ENCODE data around the gene TCF4.

TCF4 gene

DNA sequence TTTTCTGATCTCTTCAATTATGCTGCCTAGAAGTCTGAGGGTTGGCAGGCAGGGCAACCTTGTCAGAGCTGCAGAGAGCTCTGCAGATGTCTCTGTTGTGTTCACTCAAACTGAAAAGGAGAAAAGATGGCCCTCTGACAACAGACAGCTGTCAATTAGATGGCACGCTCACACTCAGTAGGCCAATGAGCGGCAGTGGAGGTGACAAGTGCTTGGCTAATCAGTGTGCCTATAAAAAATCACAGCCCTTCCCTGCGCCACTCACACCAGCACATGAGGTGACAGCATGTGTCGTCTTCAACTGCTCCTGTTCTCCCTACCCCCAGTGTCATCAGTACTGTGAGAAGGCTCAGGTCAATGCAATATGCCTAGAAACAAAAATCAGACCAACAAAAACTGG is 203.9 kb downstream of the TCF4 start:
- Histone ChIP-seq H3K9ac (ENCODE audit: low read depth, low read length) (no peak overlapping the region), H3K4me1 (ENCODE audit: control insufficient read depth, insufficient read depth, low read length) (no peaks in the 10 kb centered on the region), H3K9me3 (ENCODE audit: control insufficient read depth, insufficient read depth, low read length) (peaks cover 6% of the 10 kb centered on the region), H3K36me3 (ENCODE audit: control insufficient read depth, insufficient read depth, low read length) (no peaks in the 10 kb centered on the region), H3K27me3 (ENCODE audit: control insufficient read depth, insufficient read depth, low read length) (no peaks in the 10 kb centered on the region), H3K4me3 (ENCODE audit: low read depth, low read length) (no peak overlapping the region)

DNA sequence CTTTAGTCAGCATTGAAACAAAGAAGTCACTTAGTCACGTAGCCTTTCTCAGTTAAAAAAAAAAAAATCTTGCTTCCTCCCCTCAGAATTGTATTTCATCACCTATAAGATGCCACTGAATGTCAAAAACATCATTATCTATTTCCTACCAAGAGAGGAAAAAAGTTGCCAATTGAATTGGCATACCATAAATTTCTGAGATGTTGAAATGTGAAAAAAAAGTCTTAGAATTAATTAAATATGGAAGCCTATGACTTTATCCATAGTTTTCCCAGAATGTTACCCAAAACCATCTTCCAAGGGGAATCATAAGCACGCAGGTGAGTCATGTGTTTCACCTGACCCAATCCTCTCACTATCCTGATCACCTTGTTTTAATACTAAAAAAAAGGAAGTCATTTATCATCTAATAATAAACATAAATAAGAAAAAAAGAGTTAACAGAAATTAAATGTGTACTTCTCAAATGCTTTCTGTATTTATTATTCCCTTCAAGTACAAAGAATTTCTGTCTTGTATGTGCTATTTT is 205.7 kb downstream of the TCF4 start:
- Histone ChIP-seq H3K9me3 (ENCODE audit: control insufficient read depth, insufficient read depth, low read length) (peaks cover 6% of the 10 kb centered on the region), H3K4me1 (ENCODE audit: control insufficient read depth, insufficient read depth, low read length) (no peaks in the 10 kb centered on the region), H3K36me3 (ENCODE audit: control insufficient read depth, insufficient read depth, low read length) (no peaks in the 10 kb centered on the region), H3K27me3 (ENCODE audit: control insufficient read depth, insufficient read depth, low read length) (no peaks in the 10 kb centered on the region), H3K9ac (ENCODE audit: low read depth, low read length) (no peak overlapping the region), H3K4me3 (ENCODE audit: low read depth, low read length) (no peak overlapping the region)

DNA sequence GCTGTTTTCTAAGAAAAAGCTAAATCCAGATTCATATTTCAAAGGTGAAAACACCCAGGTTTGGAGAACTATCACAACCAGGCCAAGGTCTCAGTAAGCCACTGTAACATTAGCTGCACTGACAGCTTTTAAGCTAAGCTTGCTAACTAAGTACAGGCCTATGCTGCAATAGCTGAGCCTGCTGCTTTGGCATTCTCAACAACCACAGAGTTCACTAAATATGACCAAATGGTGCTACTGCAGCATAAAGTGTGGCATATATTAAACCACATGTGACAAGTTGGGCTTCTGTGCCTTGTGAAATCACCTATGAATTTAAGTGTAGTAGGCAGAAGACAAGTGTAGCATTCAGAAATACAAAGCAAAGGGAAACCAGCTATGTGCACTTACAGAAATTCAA is 206.7 kb downstream of the TCF4 start:
- Histone ChIP-seq H3K4me3 (ENCODE audit: low read depth, low read length) (no peak overlapping the region), H3K36me3 (ENCODE audit: control insufficient read depth, insufficient read depth, low read length) (no peaks in the 10 kb centered on the region), H3K9me3 (ENCODE audit: control insufficient read depth, insufficient read depth, low read length) (peaks cover 6% of the 10 kb centered on the region), H3K27me3 (ENCODE audit: control insufficient read depth, insufficient read depth, low read length) (no peaks in the 10 kb centered on the region), H3K9ac (ENCODE audit: low read depth, low read length) (no peak overlapping the region), H3K4me1 (ENCODE audit: control insufficient read depth, insufficient read depth, low read length) (no peaks in the 10 kb centered on the region)

DNA sequence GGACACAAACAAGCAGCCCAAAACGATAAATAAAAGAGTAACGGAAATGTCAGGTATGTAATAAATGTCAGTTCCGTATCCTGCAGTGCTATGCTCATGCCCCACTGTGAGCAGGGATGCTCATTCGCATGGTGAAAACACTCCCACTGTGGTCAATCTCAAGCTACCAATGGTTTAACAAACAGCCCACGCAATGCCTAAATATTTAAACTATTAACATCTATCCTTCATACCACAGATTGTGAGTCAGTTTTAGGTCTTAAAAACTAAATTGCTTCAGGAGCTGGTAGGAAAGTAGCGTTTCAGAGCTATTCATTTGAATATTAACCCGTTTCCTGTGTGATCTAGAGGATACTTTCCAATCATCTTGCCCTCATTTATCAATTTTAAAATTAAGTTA is 207.4 kb downstream of the TCF4 start:
- Histone ChIP-seq H3K9me3 (ENCODE audit: control insufficient read depth, insufficient read depth, low read length) (peaks cover 6% of the 10 kb centered on the region), H3K9ac (ENCODE audit: low read depth, low read length) (no peak overlapping the region), H3K27me3 (ENCODE audit: control insufficient read depth, insufficient read depth, low read length) (no peaks in the 10 kb centered on the region), H3K36me3 (ENCODE audit: control insufficient read depth, insufficient read depth, low read length) (no peaks in the 10 kb centered on the region), H3K4me1 (ENCODE audit: control insufficient read depth, insufficient read depth, low read length) (no peaks in the 10 kb centered on the region), H3K4me3 (ENCODE audit: low read depth, low read length) (no peak overlapping the region)

DNA sequence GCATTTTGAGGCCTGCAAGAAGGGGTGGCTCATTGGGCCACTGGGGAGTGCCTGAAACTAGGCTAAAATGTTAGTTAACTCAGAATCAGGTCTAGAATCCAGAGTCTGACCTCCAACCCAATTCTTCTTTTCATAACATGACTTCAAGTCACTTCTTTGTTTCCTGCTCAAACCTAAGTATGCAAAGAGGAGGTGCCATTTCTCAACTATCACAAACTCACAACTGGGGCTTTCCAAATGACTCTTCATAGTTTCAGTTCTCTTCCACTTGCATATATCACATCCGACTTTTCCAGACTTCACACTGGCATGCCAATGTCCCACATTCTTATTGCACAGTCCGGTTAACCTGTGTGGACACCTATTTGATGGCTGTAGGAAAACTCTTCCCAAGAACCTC is 211.6 kb downstream of the TCF4 start:
- Histone ChIP-seq H3K9me3 (ENCODE audit: control insufficient read depth, insufficient read depth, low read length) (no peaks in the 10 kb centered on the region), H3K4me3 (ENCODE audit: low read depth, low read length) (no peak overlapping the region), H3K9ac (ENCODE audit: low read depth, low read length) (no peak overlapping the region), H3K4me1 (ENCODE audit: control insufficient read depth, insufficient read depth, low read length) (no peaks in the 10 kb centered on the region), H3K36me3 (ENCODE audit: control insufficient read depth, insufficient read depth, low read length) (no peaks in the 10 kb centered on the region), H3K27me3 (ENCODE audit: control insufficient read depth, insufficient read depth, low read length) (no peaks in the 10 kb centered on the region)

DNA sequence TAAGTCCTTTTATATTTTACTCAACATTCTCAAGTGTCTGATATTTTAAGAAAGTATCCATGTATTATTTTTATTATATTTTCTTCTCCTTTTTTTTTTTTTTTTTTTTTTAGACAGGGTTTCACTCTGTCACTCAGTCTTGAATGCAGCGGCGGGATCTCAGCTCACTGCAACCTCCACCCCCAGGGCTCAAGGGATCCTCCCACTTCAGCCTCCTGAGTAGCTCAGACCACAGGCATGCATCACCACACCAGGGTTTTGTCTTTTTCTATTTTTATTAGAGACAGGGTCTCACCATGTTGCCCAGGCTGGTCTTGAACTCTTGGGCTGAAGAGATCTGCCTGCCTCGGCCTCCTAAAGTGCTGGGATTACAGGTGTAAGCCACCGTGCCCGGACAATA is 212.1 kb downstream of the TCF4 start:
- no peak overlapping the region for H3K4me3 ChIP-seq (ENCODE audit: low read depth, low read length)
- no peaks in the 10 kb centered on the region for H3K36me3 ChIP-seq (ENCODE audit: control insufficient read depth, insufficient read depth, low read length)
- H3K9me3 ChIP-seq (ENCODE audit: control insufficient read depth, insufficient read depth, low read length) = no peaks in the 10 kb centered on the region
- no peaks in the 10 kb centered on the region for H3K27me3 ChIP-seq (ENCODE audit: control insufficient read depth, insufficient read depth, low read length)
- H3K4me1 ChIP-seq (ENCODE audit: control insufficient read depth, insufficient read depth, low read length) = no peaks in the 10 kb centered on the region
- no peak overlapping the region for H3K9ac ChIP-seq (ENCODE audit: low read depth, low read length)

DNA sequence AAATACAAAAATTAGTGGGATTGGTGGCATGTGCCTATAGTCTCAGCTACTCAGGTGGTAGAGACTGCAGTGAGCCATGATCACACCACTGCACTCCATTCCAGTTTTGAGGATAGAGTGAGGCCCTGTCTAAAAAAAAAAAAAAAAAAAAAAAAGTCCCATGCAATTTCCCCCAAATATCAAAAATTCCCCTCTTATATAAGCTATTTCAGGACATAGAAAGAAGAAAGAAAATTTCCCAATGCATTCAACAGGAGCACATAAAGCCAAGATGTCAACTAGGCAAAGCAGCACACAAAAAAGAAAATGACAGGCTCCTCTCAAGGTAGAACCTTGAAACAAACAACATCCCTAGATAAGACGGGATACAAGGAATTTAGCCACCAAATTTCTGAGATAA is 213.3 kb downstream of the TCF4 start:
- H3K4me1 ChIP-seq (ENCODE audit: control insufficient read depth, insufficient read depth, low read length) = no peaks in the 10 kb centered on the region
- H3K4me3 ChIP-seq (ENCODE audit: low read depth, low read length) = no peak overlapping the region
- no peaks in the 10 kb centered on the region for H3K9me3 ChIP-seq (ENCODE audit: control insufficient read depth, insufficient read depth, low read length)
- no peaks in the 10 kb centered on the region for H3K27me3 ChIP-seq (ENCODE audit: control insufficient read depth, insufficient read depth, low read length)
- H3K9ac ChIP-seq (ENCODE audit: low read depth, low read length) = no peak overlapping the region
- no peaks in the 10 kb centered on the region for H3K36me3 ChIP-seq (ENCODE audit: control insufficient read depth, insufficient read depth, low read length)

DNA sequence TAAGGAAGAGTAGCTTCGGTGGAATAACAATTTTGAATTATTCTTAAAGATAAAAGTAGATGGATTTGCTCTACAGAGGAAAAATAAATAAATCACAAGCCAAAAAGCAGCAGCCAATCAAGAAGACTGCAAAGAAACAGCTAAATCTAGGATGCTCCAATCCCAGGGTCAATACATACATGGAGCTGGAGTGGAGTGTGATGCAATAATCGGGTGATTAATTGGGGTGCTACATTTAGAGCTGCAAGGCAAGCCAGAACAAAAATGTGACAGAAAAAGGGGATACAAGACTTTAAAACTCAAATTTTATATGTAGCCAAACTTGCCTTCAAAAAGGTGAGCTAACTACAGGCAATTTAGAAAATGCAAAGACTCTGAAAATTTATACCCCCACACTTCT is 215.8 kb downstream of the TCF4 start:
- Histone ChIP-seq H3K9ac (ENCODE audit: low read depth, low read length) (no peak overlapping the region), H3K9me3 (ENCODE audit: control insufficient read depth, insufficient read depth, low read length) (no peaks in the 10 kb centered on the region), H3K36me3 (ENCODE audit: control insufficient read depth, insufficient read depth, low read length) (no peaks in the 10 kb centered on the region), H3K4me1 (ENCODE audit: control insufficient read depth, insufficient read depth, low read length) (no peaks in the 10 kb centered on the region), H3K4me3 (ENCODE audit: low read depth, low read length) (no peak overlapping the region), H3K27me3 (ENCODE audit: control insufficient read depth, insufficient read depth, low read length) (no peaks in the 10 kb centered on the region)

DNA sequence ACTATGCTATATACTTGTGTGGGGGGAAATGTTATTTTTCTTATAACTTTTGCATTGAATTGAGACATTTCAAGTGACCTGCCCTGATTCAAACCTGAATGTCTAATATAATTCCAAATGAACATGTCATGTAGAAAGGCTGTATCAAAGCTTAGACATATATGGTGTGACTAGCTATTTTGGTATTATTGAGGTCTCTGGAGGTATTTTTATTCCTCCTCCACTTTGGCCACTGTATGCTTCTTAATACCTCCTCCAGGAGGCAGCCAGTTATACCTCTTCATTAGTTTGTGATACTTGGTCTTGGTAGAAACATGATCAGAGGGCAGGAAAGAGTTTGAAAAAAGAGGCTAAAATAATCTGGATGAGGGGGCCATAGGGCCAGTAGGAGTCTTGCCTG is 217.1 kb downstream of the TCF4 start:
- Histone ChIP-seq H3K27me3 (ENCODE audit: control insufficient read depth, insufficient read depth, low read length) (no peaks in the 10 kb centered on the region), H3K36me3 (ENCODE audit: control insufficient read depth, insufficient read depth, low read length) (no peaks in the 10 kb centered on the region), H3K9ac (ENCODE audit: low read depth, low read length) (no peak overlapping the region), H3K4me3 (ENCODE audit: low read depth, low read length) (no peak overlapping the region), H3K9me3 (ENCODE audit: control insufficient read depth, insufficient read depth, low read length) (no peaks in the 10 kb centered on the region), H3K4me1 (ENCODE audit: control insufficient read depth, insufficient read depth, low read length) (no peaks in the 10 kb centered on the region)

DNA sequence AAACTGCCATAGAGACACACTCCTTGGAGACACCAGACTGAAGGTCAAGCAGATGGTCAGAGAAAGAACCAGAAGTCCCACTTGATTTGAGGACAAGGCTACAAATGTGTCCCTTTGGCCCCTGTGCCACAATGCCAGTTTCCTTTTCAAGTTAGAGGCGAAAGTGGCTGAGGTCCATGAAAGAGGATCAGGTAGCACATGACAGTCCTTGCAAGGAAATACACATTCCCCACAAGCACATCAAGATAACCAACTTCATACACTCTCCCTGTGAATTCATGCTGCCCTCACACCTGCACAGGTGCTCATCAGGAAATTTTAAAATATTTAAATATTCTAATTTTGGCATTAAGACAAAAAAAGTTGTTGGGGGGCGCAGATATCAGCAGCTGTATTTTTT is 218.6 kb downstream of the TCF4 start:
- Histone ChIP-seq H3K9ac (ENCODE audit: low read depth, low read length) (no peak overlapping the region), H3K9me3 (ENCODE audit: control insufficient read depth, insufficient read depth, low read length) (no peaks in the 10 kb centered on the region), H3K4me3 (ENCODE audit: low read depth, low read length) (no peak overlapping the region), H3K4me1 (ENCODE audit: control insufficient read depth, insufficient read depth, low read length) (no peaks in the 10 kb centered on the region), H3K27me3 (ENCODE audit: control insufficient read depth, insufficient read depth, low read length) (no peaks in the 10 kb centered on the region), H3K36me3 (ENCODE audit: control insufficient read depth, insufficient read depth, low read length) (no peaks in the 10 kb centered on the region)

DNA sequence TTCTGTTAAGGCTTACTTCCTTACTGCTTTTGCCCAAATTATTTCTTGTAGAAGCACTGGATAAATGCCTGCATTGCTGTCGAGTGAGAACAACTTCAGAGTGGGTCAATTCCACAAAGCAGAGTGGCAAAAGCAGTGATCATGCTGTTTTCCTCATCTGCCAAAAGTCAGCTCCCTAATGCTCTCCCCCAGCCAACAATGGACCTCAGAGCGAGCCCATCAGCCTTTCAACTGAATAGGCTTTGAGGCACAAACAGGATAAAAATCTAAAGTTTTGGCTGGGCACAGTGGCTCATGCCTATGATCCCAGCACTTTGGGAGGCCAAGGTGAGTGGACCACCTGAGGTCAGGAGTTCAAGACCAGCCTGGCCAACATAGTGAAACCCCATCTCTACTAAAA is 222.7 kb downstream of the TCF4 start:
- Histone ChIP-seq H3K27me3 (ENCODE audit: control insufficient read depth, insufficient read depth, low read length) (no peaks in the 10 kb centered on the region), H3K36me3 (ENCODE audit: control insufficient read depth, insufficient read depth, low read length) (no peaks in the 10 kb centered on the region), H3K9me3 (ENCODE audit: control insufficient read depth, insufficient read depth, low read length) (no peaks in the 10 kb centered on the region), H3K4me1 (ENCODE audit: control insufficient read depth, insufficient read depth, low read length) (peaks cover 2% of the 10 kb centered on the region), H3K9ac (ENCODE audit: low read depth, low read length) (no peak overlapping the region), H3K4me3 (ENCODE audit: low read depth, low read length) (no peak overlapping the region)

DNA sequence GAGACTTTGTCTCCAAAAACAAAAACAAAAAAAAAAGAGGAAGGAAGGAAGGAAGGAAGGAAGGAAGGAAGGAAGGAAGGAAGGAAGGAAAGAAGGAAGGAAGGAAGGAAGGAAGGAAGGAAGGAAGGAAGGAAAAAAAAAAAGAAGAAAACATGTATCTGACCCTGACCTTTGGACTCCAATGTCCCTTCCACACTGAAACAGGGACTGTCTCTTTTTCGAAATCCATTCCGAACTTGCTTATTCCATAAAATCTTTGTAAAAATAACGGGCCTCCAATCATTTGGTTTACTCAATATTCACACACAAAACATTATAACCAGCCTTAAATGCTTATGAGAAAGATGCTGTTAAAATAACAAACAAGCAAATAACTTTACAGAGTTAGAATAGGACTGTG is 225.7 kb downstream of the TCF4 start:
- H3K4me1 ChIP-seq (ENCODE audit: control insufficient read depth, insufficient read depth, low read length) = peaks cover 6% of the 10 kb centered on the region
- H3K9ac ChIP-seq (ENCODE audit: low read depth, low read length) = no peak overlapping the region
- H3K4me3 ChIP-seq (ENCODE audit: low read depth, low read length) = no peak overlapping the region
- H3K27me3 ChIP-seq (ENCODE audit: control insufficient read depth, insufficient read depth, low read length) = no peaks in the 10 kb centered on the region
- no peaks in the 10 kb centered on the region for H3K36me3 ChIP-seq (ENCODE audit: control insufficient read depth, insufficient read depth, low read length)
- no peaks in the 10 kb centered on the region for H3K9me3 ChIP-seq (ENCODE audit: control insufficient read depth, insufficient read depth, low read length)

Measured in iPS-15b (cell line).